Esophagus muscularis mucosa (tissue), 4 donors: Measurements from ENCODE around the gene KLF15. TPM values are rescaled to one million over a fixed set of nuclear protein-coding genes. Genes with fewer than 3 reads are reported as not detected.

Experiments
- DNase-seq: peaks from one replicate; pipeline ENCODE4 v3.0.0-alpha.2; 2017; ENCODE audit errors: extremely low spot score
- H3K27ac ChIP-seq, 4 donors: fragments of 200-600 bp; sonication (generic); replicated peaks in 1 of 4; 1 replicate in 3 of 4; 2 replicates in 1 of 4; pipeline ENCODE4 v1.5.1; 2016 to 2019; ENCODE audit warnings: mild to moderate bottlenecking in 1 of 4
- H3K27me3 ChIP-seq, 4 donors: fragments of 200-600 bp; sonication (generic); one replicate each; pipeline versions ENCODE4 v1.5.1 to v1.6.0; 2016 to 2019
- H3K36me3 ChIP-seq, 4 donors: fragments of 200-600 bp; sonication (generic); one replicate each; pipeline ENCODE4 v1.5.1; 2016 to 2019
- H3K4me1 ChIP-seq, 4 donors: fragments of 200-600 bp; sonication (generic); one replicate each; pipeline ENCODE4 v1.5.1; 2016 to 2019
- H3K4me3 ChIP-seq, 4 donors: fragments of 200-600 bp; sonication (generic); 1 replicate in 2 of 4; 2 replicates in 2 of 4; pipeline ENCODE4 v1.5.1; 2016 to 2019; ENCODE audit warnings: mild to moderate bottlenecking in 4 of 4, moderate library complexity in 1 of 4
- H3K9me3 ChIP-seq, 4 donors: fragments of 200-600 bp; sonication (generic); 1 replicate in 3 of 4; 2 replicates in 1 of 4; pipeline ENCODE4 v1.5.1; 2016 to 2019
- EP300 ChIP-seq: sonication (generic); formaldehyde crosslinking; IDR thresholded peaks from one replicate; pipeline ENCODE4 v1.6.1; 2017; ENCODE audit warnings: antibody characterized with exemption
- POLR2A ChIP-seq: fragments of 450-650 bp; IDR thresholded peaks from one replicate; pipeline ENCODE4 v1.6.1; 2017; ENCODE audit warnings: antibody characterized with exemption, moderate library complexity, mild to moderate bottlenecking, low read depth
- POLR2AphosphoS5 ChIP-seq, 2 donors: sonication (generic); formaldehyde crosslinking; IDR thresholded peaks; one replicate each; pipeline ENCODE4 v1.6.1; 2017; ENCODE audit warnings: antibody characterized with exemption in 2 of 2
- WGBS: methylation state at CpG from one replicate; pipeline ENCODE4 v1.1.5; 2018; 5-methylcytosine and 5-hydroxymethylcytosine counted together
- intact Hi-C: fragments of 100-400 bp; cut with DNase I; formaldehyde crosslinking; loops from one replicate; pipeline ENCODE4 v1.15.1; 2023
- total RNA-seq, 4 donors: library from RNA; depleted of rRNA; stranded (reverse); fragments of >200 nt; gene quantifications; one replicate each; pipeline versions ENCODE4 v1.1.0 to v1.2.1, GENCODE V29; 2016
- TF ChIP-seq, protein P1 (sequence below), 3 experiments: fragments of 200-600 bp in 2 of 3; fragments of 450-650 bp in 1 of 3; sonication (generic) in 2 of 3; IDR thresholded peaks; one replicate each; pipeline ENCODE4 v1.5.1; 2017 to 2019; ENCODE audit warnings: antibody characterized with exemption in 3 of 3, mild to moderate bottlenecking in 2 of 3, moderate library complexity in 1 of 3

KLF15 gene
- total RNA-seq, 4 donors from 2014 or later, result 84.3 to 208 (median 93.6) TPM

- WGBS, result 80% methylated on average over 8 of the region's 8 CpGs
- Histone ChIP-seq H3K36me3 (no peaks in the 10 kb centered on the region), H3K4me3 (no peak overlapping the region), H3K27me3 (peaks cover 0 to 9% (median 0%) of the 10 kb centered on the region in 4 donors), H3K4me1 (no peaks in the 10 kb centered on the region), H3K9me3 (no peaks in the 10 kb centered on the region), H3K27ac (no peak overlapping the region)
- no peak for TF ChIP-seq EP300
- TF ChIP-seq, protein P1, sequence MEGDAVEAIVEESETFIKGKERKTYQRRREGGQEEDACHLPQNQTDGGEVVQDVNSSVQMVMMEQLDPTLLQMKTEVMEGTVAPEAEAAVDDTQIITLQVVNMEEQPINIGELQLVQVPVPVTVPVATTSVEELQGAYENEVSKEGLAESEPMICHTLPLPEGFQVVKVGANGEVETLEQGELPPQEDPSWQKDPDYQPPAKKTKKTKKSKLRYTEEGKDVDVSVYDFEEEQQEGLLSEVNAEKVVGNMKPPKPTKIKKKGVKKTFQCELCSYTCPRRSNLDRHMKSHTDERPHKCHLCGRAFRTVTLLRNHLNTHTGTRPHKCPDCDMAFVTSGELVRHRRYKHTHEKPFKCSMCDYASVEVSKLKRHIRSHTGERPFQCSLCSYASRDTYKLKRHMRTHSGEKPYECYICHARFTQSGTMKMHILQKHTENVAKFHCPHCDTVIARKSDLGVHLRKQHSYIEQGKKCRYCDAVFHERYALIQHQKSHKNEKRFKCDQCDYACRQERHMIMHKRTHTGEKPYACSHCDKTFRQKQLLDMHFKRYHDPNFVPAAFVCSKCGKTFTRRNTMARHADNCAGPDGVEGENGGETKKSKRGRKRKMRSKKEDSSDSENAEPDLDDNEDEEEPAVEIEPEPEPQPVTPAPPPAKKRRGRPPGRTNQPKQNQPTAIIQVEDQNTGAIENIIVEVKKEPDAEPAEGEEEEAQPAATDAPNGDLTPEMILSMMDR (IDR thresholded peaks at IDR 0.05), result no peak
- DNase-seq, result no peak
- intact Hi-C loops, result no loop called here
Measured at GRCh38 chr3:126401611-126402160, 44.5 kb upstream of the KLF15 start.

GRCh38 chr3:126399756-126400155, 42.5 kb upstream of the KLF15 start:
- TF ChIP-seq POLR2AphosphoS5 (IDR thresholded peaks at IDR 0.05) (no peak), POLR2A (no peak), EP300 (no peak)
- TF ChIP-seq, protein P1 (IDR thresholded peaks at IDR 0.05), result no peak
- no peak overlapping the region for H3K27ac ChIP-seq
- H3K27me3 ChIP-seq, result peaks cover 0 to 3% (median 0%) of the 10 kb centered on the region in 4 donors
- no peaks in the 10 kb centered on the region for H3K9me3 ChIP-seq
- intact Hi-C loops, result no loop called here
- H3K4me1 ChIP-seq, result peaks cover 1 to 5% (median 5%) of the 10 kb centered on the region in 4 donors
- DNase-seq, result no peak
- no peaks in the 10 kb centered on the region for H3K36me3 ChIP-seq
- no peak overlapping the region for H3K4me3 ChIP-seq
- WGBS, result 92% methylated on average over 3 of the region's 4 CpGs

DNA sequence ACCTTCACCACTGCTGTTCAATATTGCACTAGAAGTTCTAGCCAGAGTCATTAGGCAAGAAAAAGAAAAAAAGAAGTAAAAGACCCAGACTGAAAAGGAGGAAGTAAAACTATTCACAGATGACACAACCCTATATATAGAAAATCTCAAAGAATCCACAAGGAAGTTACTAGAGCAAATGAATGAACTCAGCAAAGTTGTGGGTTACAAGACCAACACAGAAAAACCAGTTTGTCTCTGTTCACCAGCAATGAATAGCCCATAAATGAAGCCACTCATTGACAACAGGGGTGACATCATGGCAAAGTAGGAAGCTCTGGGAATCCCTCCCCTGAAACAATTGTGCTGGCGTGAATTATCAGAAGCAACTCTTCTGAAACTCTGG, 42.1 kb upstream of the KLF15 start:
- Histone ChIP-seq H3K27ac (no peak overlapping the region), H3K36me3 (no peaks in the 10 kb centered on the region), H3K27me3 (peaks cover 0 to 7% (median 0%) of the 10 kb centered on the region in 4 donors), H3K4me3 (no peak overlapping the region), H3K4me1 (peaks cover 4 to 10% (median 9%) of the 10 kb centered on the region in 4 donors), H3K9me3 (no peaks in the 10 kb centered on the region)
- TF ChIP-seq EP300, result no peak
- TF ChIP-seq POLR2AphosphoS5 (IDR thresholded peaks at IDR 0.05), result no peak
- no peak for TF ChIP-seq POLR2A
- DNase-seq, result no peak
- intact Hi-C loops, result no loop called here
- WGBS, result 100% methylated on average over 1 of the region's 1 CpG

- H3K4me3 ChIP-seq, result no peak overlapping the region
- intact Hi-C loops, result no loop called here
- TF ChIP-seq POLR2AphosphoS5 (IDR thresholded peaks at IDR 0.05) (no peak), EP300 (no peak)
- peaks cover 4 to 13% (median 12%) of the 10 kb centered on the region in 4 donors for H3K4me1 ChIP-seq
- H3K9me3 ChIP-seq, result no peaks in the 10 kb centered on the region
- H3K27me3 ChIP-seq, result peaks cover 0 to 14% (median 0%) of the 10 kb centered on the region in 4 donors
- no peak for DNase-seq
- no peaks in the 10 kb centered on the region for H3K36me3 ChIP-seq
- 93% methylated on average over 13 of the region's 14 CpGs for WGBS
- no peak overlapping the region for H3K27ac ChIP-seq
Measured at GRCh38 chr3:126398423-126399350, 41.5 kb upstream of the KLF15 start.

GRCh38 chr3:126397610-126398422, 40.6 kb upstream of the KLF15 start:
- WGBS, result 98% methylated on average over 11 of the region's 13 CpGs
- H3K36me3 ChIP-seq, result no peaks in the 10 kb centered on the region
- intact Hi-C loops, result no loop called here
- TF ChIP-seq POLR2A (no peak), EP300 (no peak), POLR2AphosphoS5 (IDR thresholded peaks at IDR 0.05) (no peak)
- TF ChIP-seq, protein P1 (IDR thresholded peaks at IDR 0.05), result no peak
- no peak overlapping the region for H3K4me3 ChIP-seq
- peaks cover 0 to 15% (median 0%) of the 10 kb centered on the region in 4 donors for H3K27me3 ChIP-seq
- H3K4me1 ChIP-seq, result peaks cover 4 to 13% (median 12%) of the 10 kb centered on the region in 4 donors
- DNase-seq, result no peak
- no peak overlapping the region for H3K27ac ChIP-seq
- no peaks in the 10 kb centered on the region for H3K9me3 ChIP-seq
